ENCODE measurements around the gene KIF3A.

KIF3A gene

DNA sequence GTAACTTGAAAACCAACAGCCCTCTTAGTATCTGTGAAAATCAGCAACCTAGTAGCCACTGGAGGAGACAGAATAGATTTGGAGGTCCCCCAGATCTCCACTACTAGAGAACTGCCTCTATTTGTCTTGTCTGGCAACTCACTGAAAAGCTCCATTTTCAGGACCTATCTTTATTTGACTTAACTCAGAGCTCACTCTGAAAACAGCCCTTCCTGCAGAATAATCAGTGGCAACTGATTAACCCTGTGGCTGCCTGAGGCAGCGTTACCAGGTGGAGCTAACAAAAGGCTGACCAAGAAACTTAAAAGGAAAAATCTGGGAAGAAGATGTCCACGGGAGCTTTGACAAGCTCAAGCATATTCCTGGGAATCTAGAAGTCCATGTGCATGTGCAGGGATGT is 89.9 kb downstream of the KIF3A start:
- Histone ChIP-seq H3K79me2 (ENCODE audit: control insufficient read depth, low read length) (no peaks in the 10 kb centered on the region), H3K4me2 (ENCODE audit: low read length) (no peak overlapping the region), H3K9me2 (replicated peaks; ENCODE audit: control insufficient read depth, low read length) (no peaks in the 10 kb centered on the region), H3F3A (ENCODE audit: control insufficient read depth, insufficient read depth) (no peaks in the 10 kb centered on the region), H4K20me1 (ENCODE audit: control insufficient read depth, insufficient read depth, low read depth, low read length) (no peaks in the 10 kb centered on the region), H3K4me3 (ENCODE audit: low read length) (no peak overlapping the region), H3K27ac (ENCODE audit: low read depth, low read length) (no peak overlapping the region), H3K9me3 (ENCODE audit: control insufficient read depth, insufficient read depth, low read length) (no peaks in the 10 kb centered on the region), H3K36me3 (ENCODE audit: control insufficient read depth, low read length) (peaks cover 10% of the 10 kb centered on the region), H3K4me1 (ENCODE audit: control insufficient read depth, low read length) (no peaks in the 10 kb centered on the region), H3K27me3 (ENCODE audit: control insufficient read depth, low read length) (0 out of 2 replicates have a peak, but pooled peaks cover 2% of the 10 kb centered on the region)
- TF ChIP-seq, protein P1, sequence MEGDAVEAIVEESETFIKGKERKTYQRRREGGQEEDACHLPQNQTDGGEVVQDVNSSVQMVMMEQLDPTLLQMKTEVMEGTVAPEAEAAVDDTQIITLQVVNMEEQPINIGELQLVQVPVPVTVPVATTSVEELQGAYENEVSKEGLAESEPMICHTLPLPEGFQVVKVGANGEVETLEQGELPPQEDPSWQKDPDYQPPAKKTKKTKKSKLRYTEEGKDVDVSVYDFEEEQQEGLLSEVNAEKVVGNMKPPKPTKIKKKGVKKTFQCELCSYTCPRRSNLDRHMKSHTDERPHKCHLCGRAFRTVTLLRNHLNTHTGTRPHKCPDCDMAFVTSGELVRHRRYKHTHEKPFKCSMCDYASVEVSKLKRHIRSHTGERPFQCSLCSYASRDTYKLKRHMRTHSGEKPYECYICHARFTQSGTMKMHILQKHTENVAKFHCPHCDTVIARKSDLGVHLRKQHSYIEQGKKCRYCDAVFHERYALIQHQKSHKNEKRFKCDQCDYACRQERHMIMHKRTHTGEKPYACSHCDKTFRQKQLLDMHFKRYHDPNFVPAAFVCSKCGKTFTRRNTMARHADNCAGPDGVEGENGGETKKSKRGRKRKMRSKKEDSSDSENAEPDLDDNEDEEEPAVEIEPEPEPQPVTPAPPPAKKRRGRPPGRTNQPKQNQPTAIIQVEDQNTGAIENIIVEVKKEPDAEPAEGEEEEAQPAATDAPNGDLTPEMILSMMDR (IDR thresholded peaks at IDR 0.05; ENCODE audit: low read depth, low read length, poor library complexity, severe bottlenecking): no peak
- TF ChIP-seq EZH2phosphoT487 (IDR thresholded peaks at IDR 0.05; ENCODE audit: borderline replicate concordance, low read length): no peak

DNA sequence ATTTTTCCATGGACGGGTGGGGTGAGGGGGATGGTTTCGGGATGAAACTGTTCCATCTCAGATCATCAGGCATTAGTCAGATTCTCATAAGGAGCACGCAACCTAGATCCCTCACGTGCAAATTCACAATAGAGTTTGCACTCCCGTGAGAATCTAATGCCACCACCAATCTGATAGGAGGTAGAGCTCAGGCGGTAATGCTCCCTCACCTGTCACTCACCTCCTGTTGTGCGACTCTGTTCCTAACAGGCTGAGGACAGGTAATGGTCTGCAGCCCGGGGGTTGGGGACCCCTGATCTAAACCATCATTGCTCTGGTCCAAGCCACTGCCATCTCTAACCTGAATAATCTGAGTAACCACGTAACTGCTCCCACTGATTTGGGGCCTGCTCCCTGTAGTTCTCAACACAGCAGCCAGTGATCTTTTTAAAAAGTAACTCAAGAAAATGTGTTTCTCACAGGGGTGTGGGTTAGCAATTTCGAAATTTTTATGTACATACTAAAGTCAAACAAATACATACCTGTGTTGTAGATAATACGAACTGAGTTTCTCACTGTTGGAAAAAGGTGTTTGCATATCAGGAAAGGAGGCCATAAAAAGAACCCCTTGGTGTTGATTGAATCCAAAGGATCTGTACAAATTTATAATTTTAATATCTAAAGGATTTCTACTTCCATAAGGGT is 90.6 kb downstream of the KIF3A start:
- no peaks in the 10 kb centered on the region for H3K27me3 ChIP-seq (ENCODE audit: control insufficient read depth, low read length)
- H3K4me3 ChIP-seq (ENCODE audit: low read length): no peak overlapping the region
- peaks cover 17% of the 10 kb centered on the region for H3K36me3 ChIP-seq (ENCODE audit: control insufficient read depth, low read length)
- no peaks in the 10 kb centered on the region for H3K4me1 ChIP-seq (ENCODE audit: control insufficient read depth, low read length)
- no peak overlapping the region for H3K27ac ChIP-seq (ENCODE audit: low read depth, low read length)
- H4K20me1 ChIP-seq (ENCODE audit: control insufficient read depth, insufficient read depth, low read depth, low read length): no peaks in the 10 kb centered on the region
- no peaks in the 10 kb centered on the region for H3K9me2 ChIP-seq (replicated peaks; ENCODE audit: control insufficient read depth, low read length)
- no peaks in the 10 kb centered on the region for H3K79me2 ChIP-seq (ENCODE audit: control insufficient read depth, low read length)
- H3K4me2 ChIP-seq (ENCODE audit: low read length): no peak overlapping the region
- TF ChIP-seq, protein P1 (IDR thresholded peaks at IDR 0.05; ENCODE audit: low read depth, low read length, poor library complexity, severe bottlenecking): no peak
- no peak for TF ChIP-seq EZH2phosphoT487 (IDR thresholded peaks at IDR 0.05; ENCODE audit: borderline replicate concordance, low read length)
- H3F3A ChIP-seq (ENCODE audit: control insufficient read depth, insufficient read depth): no peaks in the 10 kb centered on the region
- no peaks in the 10 kb centered on the region for H3K9me3 ChIP-seq (ENCODE audit: control insufficient read depth, insufficient read depth, low read length)

DNA sequence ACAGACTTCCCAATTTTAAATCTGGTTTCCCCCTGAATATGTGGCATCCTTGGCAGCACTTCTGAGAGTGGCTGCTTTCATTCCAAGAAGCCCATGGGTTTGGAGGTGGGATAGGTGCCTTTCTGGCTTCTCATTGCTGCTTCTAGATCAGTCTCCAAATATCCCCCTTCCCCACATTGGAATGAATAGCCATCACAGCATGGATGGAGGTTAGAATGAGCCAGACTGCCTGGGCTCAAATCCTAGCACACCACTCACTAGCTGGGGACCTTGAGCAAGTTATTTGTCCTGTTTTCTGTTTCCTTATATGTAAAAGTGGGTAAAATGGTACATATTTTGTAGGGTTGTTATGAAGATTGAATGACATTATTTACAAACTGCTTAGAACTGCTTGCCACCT is 93.2 kb downstream of the KIF3A start:
- no peak overlapping the region for H3K4me2 ChIP-seq (ENCODE audit: low read length)

More for the DNA sequence above, 93.2 kb downstream of the KIF3A start:
- no peaks in the 10 kb centered on the region for H3F3A ChIP-seq (ENCODE audit: control insufficient read depth, insufficient read depth)
- no peaks in the 10 kb centered on the region for H3K9me3 ChIP-seq (ENCODE audit: control insufficient read depth, insufficient read depth, low read length)
- no peaks in the 10 kb centered on the region for H4K20me1 ChIP-seq (ENCODE audit: control insufficient read depth, insufficient read depth, low read depth, low read length)
- peaks cover 40% of the 10 kb centered on the region for H3K36me3 ChIP-seq (ENCODE audit: control insufficient read depth, low read length)
- TF ChIP-seq, protein P1 (IDR thresholded peaks at IDR 0.05; ENCODE audit: low read depth, low read length, poor library complexity, severe bottlenecking): no peak
- TF ChIP-seq EZH2phosphoT487 (IDR thresholded peaks at IDR 0.05; ENCODE audit: borderline replicate concordance, low read length): no peak
- H3K4me1 ChIP-seq (ENCODE audit: control insufficient read depth, low read length): no peaks in the 10 kb centered on the region
- no peaks in the 10 kb centered on the region for H3K79me2 ChIP-seq (ENCODE audit: control insufficient read depth, low read length)
- no peaks in the 10 kb centered on the region for H3K9me2 ChIP-seq (replicated peaks; ENCODE audit: control insufficient read depth, low read length)
- H3K4me3 ChIP-seq (ENCODE audit: low read length): no peak overlapping the region
- H3K27ac ChIP-seq (ENCODE audit: low read depth, low read length): no peak overlapping the region
- H3K27me3 ChIP-seq (ENCODE audit: control insufficient read depth, low read length): no peaks in the 10 kb centered on the region
